SK-N-SH (cell line): ENCODE data around the gene ABHD10. TPM values are rescaled to one million over a fixed set of nuclear protein-coding genes. Genes with fewer than 3 reads are reported as not detected.

Experiments used
- CTCF ChIA-PET: fragments of 300-600, 350-600 bp; formaldehyde crosslinking; extraction: SDS; loops from one replicate; lab custom pipeline; 2021; lab: Yijun Ruan, JAX
- POLR2A ChIA-PET: fragments of 350-600 bp; sonication (Branson Sonifier 250); formaldehyde crosslinking; extraction: SDS; loops from one replicate; lab custom pipeline; 2020; ENCODE audit warnings: antibody characterized with exemption, inconsistent platforms; lab: Yijun Ruan, JAX
- DNase-seq: peaks from one replicate; pipeline ENCODE4 v3.0.0; 2012
- H2AFZ ChIP-seq: fragments of 200-600 bp; sonication (generic); 2 replicates; pipeline ENCODE4 v1.8.1; 2016; ENCODE audit warnings: antibody characterized with exemption, mild to moderate bottlenecking, low read depth
- H3F3A ChIP-seq: fragments of 200-600 bp; sonication (generic); replicated peaks from 2 replicates; pipeline ENCODE3; 2016; ENCODE audit warnings: antibody characterized with exemption, mild to moderate bottlenecking; ENCODE audit not compliant: insufficient read depth
- H3K27ac ChIP-seq, 2 experiments: fragments of 200-500 bp in 1 of 2; fragments of 200-600 bp in 1 of 2; sonication (Bioruptor generic) in 1 of 2; sonication (generic), shearing (Covaris generic) in 1 of 2; 2 replicates each; pipeline versions ENCODE4 v1.5.1 to v1.6.1; 2014 to 2016; ENCODE audit warnings: low read depth in 2 of 2, inconsistent platforms in 1 of 2, low read length in 1 of 2, mild to moderate bottlenecking in 1 of 2, mixed read lengths in 1 of 2
- H3K27me3 ChIP-seq: fragments of 200-600 bp; sonication (generic), shearing (Covaris generic); 2 replicates; pipeline ENCODE4 v1.6.1; 2016; ENCODE audit warnings: mixed run types; ENCODE audit not compliant: insufficient read depth
- H3K36me3 ChIP-seq, 2 experiments: fragments of 200-500 bp in 1 of 2; fragments of 200-600 bp in 1 of 2; sonication (Bioruptor generic) in 1 of 2; sonication (generic) in 1 of 2; replicated peaks in 1 of 2; 2 replicates each; pipeline versions ENCODE3 to v1.5.1; 2014 to 2016; ENCODE audit warnings: low read length in 1 of 2, mild to moderate bottlenecking in 1 of 2; ENCODE audit not compliant: insufficient read depth in 2 of 2, control insufficient read depth in 1 of 2
- H3K4me1 ChIP-seq, 2 experiments: fragments of 200-500 bp in 1 of 2; fragments of 200-600 bp in 1 of 2; sonication (Bioruptor generic) in 1 of 2; sonication (generic), shearing (Covaris generic) in 1 of 2; 2 replicates each; pipeline versions ENCODE4 v1.5.1 to v1.6.1; 2014 to 2016; ENCODE audit warnings: low read depth in 1 of 2, low read length in 1 of 2, mixed run types in 1 of 2; ENCODE audit not compliant: insufficient read depth in 2 of 2, control insufficient read depth in 1 of 2
- H3K4me2 ChIP-seq: fragments of 200-600 bp; sonication (generic), shearing (Covaris generic); 2 replicates; pipeline ENCODE4 v1.6.1; 2017; ENCODE audit warnings: mixed run types
- H3K4me3 ChIP-seq, 2 experiments: fragments of 200-500 bp in 1 of 2; fragments of 200-600 bp in 1 of 2; sonication (Bioruptor generic) in 1 of 2; sonication (generic), shearing (Covaris generic) in 1 of 2; 2 replicates each; pipeline versions ENCODE4 v1.5.1 to v1.8.1; 2014 to 2016; ENCODE audit warnings: low read depth in 2 of 2, inconsistent platforms in 1 of 2, low read length in 1 of 2, mild to moderate bottlenecking in 1 of 2, mixed read lengths in 1 of 2, moderate library complexity in 1 of 2
- H3K79me2 ChIP-seq: fragments of 200-600 bp; sonication (generic); 2 replicates; pipeline ENCODE4 v1.8.1; 2017; ENCODE audit warnings: mild to moderate bottlenecking; ENCODE audit not compliant: insufficient read depth
- H3K9ac ChIP-seq: fragments of 200-600 bp; sonication (generic); 2 replicates; pipeline ENCODE4 v1.6.1; 2017; ENCODE audit warnings: mixed run types
- H3K9me2 ChIP-seq: fragments of 200-600 bp; sonication (generic); 2 replicates; pipeline ENCODE4 v1.6.1; 2017; ENCODE audit warnings: mixed run types
- H3K9me3 ChIP-seq: fragments of 200-600 bp; sonication (generic); 2 replicates; pipeline ENCODE4 v1.6.1; 2017; ENCODE audit warnings: mixed run types, mild to moderate bottlenecking, moderate library complexity
- H4K20me1 ChIP-seq: fragments of 200-600 bp; sonication (generic); 2 replicates; pipeline ENCODE4 v1.6.1; 2017; ENCODE audit warnings: mild to moderate bottlenecking, mixed run types; ENCODE audit not compliant: insufficient read depth
- CHD2 ChIP-seq: fragments of 150-350 bp; IDR thresholded peaks from 2 replicates; pipeline ENCODE4 v1.6.1; 2018; ENCODE audit warnings: low read length; ENCODE audit not compliant: partially characterized antibody
- ELF1 ChIP-seq: IDR thresholded peaks from 2 replicates; pipeline ENCODE4 v1.4.0; 2012
- EZH2phosphoT487 ChIP-seq: fragments of 200-600 bp; sonication (generic); IDR thresholded peaks from 2 replicates; pipeline ENCODE4 v1.6.1; 2017; ENCODE audit warnings: low read depth, mixed run types, mild to moderate bottlenecking, antibody characterized with exemption, moderate library complexity, borderline replicate concordance
- FOXJ3 ChIP-seq: sonication (generic); formaldehyde crosslinking; IDR thresholded peaks from 2 replicates; pipeline ENCODE4 v1.5.1; 2020; ENCODE audit warnings: mild to moderate bottlenecking, missing genetic modification reagents
- FOXM1 ChIP-seq: IDR thresholded peaks from 2 replicates; pipeline ENCODE4 v1.4.0; 2012; ENCODE audit warnings: low read depth, mild to moderate bottlenecking
- GABPA ChIP-seq: IDR thresholded peaks from 2 replicates; pipeline ENCODE4 v1.4.0; 2012; ENCODE audit warnings: low read depth, mild to moderate bottlenecking
- GATA2 ChIP-seq: sonication (generic); formaldehyde crosslinking; IDR thresholded peaks from 2 replicates; pipeline ENCODE4 v1.5.0; 2020; ENCODE audit warnings: mild to moderate bottlenecking, missing genetic modification reagents
- JUND ChIP-seq: IDR thresholded peaks from 2 replicates; pipeline ENCODE4 v1.4.0; 2012
- NRF1 ChIP-seq: IDR thresholded peaks from 2 replicates; pipeline ENCODE4 v1.6.1; 2012; ENCODE audit warnings: low read depth, mild to moderate bottlenecking, low read length
- POLR2AphosphoS5 ChIP-seq: IDR thresholded peaks from 2 replicates; pipeline ENCODE4 v1.6.1; 2012; ENCODE audit warnings: low read depth, low read length
- RCOR1 ChIP-seq: fragments of 150-350 bp; IDR thresholded peaks from 2 replicates; pipeline ENCODE4 v1.6.1; 2017; ENCODE audit warnings: antibody characterized with exemption, low read length
- RFX5 ChIP-seq: IDR thresholded peaks from 2 replicates; pipeline ENCODE4 v1.6.1; 2012; ENCODE audit warnings: mild to moderate bottlenecking, improper control_type of control experiment, low read length
- RXRA ChIP-seq: IDR thresholded peaks from 2 replicates; pipeline ENCODE4 v1.4.0; 2012; ENCODE audit warnings: low read depth, mild to moderate bottlenecking, borderline replicate concordance
- SIN3A ChIP-seq: IDR thresholded peaks from 2 replicates; pipeline ENCODE4 v1.6.1; 2012; ENCODE audit warnings: low read depth, mild to moderate bottlenecking, low read length, moderate library complexity, borderline replicate concordance
- SMC3 ChIP-seq: IDR thresholded peaks from 2 replicates; pipeline ENCODE4 v1.6.1; 2012; ENCODE audit warnings: low read depth, low read length, improper control_type of control experiment
- TEAD4 ChIP-seq: IDR thresholded peaks from 2 replicates; pipeline ENCODE4 v1.4.0; 2012; ENCODE audit warnings: mild to moderate bottlenecking, borderline replicate concordance; ENCODE audit not compliant: insufficient read depth
- YY1 ChIP-seq: IDR thresholded peaks from 2 replicates; pipeline ENCODE4 v1.4.0; 2012; ENCODE audit warnings: low read depth, mild to moderate bottlenecking
- WGBS: methylation state at CpG from one replicate; pipeline ENCODE4 v1.1.6; 2017; ENCODE audit warnings: low lambda C conversion rate; 5-methylcytosine and 5-hydroxymethylcytosine counted together
- polyA plus RNA-seq, 3 experiments: library from polyadenylated mRNA; depleted of rRNA; stranded (reverse); fragments of >200 nt; gene quantifications; 2 replicates each; pipeline ENCODE4 v1.2.3, GENCODE V29; 2012
- TF ChIP-seq, protein P1 (sequence below): IDR thresholded peaks from 2 replicates; pipeline ENCODE4 v1.4.0; 2012; ENCODE audit warnings: low read depth, borderline replicate concordance
- TF ChIP-seq, protein P2 (sequence below): fragments of 150-350 bp; IDR thresholded peaks from 2 replicates; pipeline ENCODE4 v1.6.1; 2016; ENCODE audit warnings: mild to moderate bottlenecking, low read depth, low read length
- TF ChIP-seq, protein P3 (sequence below): IDR thresholded peaks from 2 replicates; pipeline ENCODE4 v1.4.0; 2012; ENCODE audit warnings: low read depth
- TF ChIP-seq, protein P4 (sequence below): fragments of 150-350 bp; IDR thresholded peaks from 2 replicates; pipeline ENCODE4 v1.6.1; 2017; ENCODE audit warnings: antibody characterized with exemption, low read length, low read depth, borderline replicate concordance

The ABHD10 gene
- polyA plus RNA-seq, 1 of the 3 experiments (the other 2 are of a cell fraction), result 14.8 TPM

DNA sequence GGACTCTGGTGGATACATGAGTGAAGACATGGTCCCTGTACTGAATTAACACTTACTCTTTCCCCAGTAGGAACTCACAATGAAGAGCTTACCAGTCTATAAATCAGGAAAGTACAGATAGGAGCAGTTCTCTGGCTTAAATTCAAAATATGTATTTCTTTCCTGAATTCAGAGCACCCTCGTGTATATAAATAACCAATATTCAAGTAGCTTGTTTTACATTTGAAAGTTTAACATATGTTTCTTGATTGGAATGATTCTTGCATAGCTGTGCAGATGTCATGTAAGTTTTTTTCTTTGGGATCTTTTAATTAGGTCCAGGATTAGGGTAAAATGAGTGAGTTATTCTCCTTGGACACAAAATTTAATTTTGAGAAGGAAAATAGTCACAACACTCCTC is 40.9 kb downstream of the ABHD10 start (continued):
- TF ChIP-seq, protein P1, sequence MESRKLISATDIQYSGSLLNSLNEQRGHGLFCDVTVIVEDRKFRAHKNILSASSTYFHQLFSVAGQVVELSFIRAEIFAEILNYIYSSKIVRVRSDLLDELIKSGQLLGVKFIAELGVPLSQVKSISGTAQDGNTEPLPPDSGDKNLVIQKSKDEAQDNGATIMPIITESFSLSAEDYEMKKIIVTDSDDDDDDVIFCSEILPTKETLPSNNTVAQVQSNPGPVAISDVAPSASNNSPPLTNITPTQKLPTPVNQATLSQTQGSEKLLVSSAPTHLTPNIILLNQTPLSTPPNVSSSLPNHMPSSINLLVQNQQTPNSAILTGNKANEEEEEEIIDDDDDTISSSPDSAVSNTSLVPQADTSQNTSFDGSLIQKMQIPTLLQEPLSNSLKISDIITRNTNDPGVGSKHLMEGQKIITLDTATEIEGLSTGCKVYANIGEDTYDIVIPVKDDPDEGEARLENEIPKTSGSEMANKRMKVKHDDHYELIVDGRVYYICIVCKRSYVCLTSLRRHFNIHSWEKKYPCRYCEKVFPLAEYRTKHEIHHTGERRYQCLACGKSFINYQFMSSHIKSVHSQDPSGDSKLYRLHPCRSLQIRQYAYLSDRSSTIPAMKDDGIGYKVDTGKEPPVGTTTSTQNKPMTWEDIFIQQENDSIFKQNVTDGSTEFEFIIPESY, result no peak
- TF ChIP-seq, protein P2, sequence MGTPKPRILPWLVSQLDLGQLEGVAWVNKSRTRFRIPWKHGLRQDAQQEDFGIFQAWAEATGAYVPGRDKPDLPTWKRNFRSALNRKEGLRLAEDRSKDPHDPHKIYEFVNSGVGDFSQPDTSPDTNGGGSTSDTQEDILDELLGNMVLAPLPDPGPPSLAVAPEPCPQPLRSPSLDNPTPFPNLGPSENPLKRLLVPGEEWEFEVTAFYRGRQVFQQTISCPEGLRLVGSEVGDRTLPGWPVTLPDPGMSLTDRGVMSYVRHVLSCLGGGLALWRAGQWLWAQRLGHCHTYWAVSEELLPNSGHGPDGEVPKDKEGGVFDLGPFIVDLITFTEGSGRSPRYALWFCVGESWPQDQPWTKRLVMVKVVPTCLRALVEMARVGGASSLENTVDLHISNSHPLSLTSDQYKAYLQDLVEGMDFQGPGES, result no peak
- TF ChIP-seq, protein P3, sequence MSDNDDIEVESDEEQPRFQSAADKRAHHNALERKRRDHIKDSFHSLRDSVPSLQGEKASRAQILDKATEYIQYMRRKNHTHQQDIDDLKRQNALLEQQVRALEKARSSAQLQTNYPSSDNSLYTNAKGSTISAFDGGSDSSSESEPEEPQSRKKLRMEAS, result no peak
- no peak for TF ChIP-seq RFX5
- TF ChIP-seq FOXM1, result no peak
- no peak for TF ChIP-seq ELF1
- TF ChIP-seq JUND, result no peak
- no peak for TF ChIP-seq SIN3A
- no peak for TF ChIP-seq SMC3
- TF ChIP-seq POLR2AphosphoS5, result no peak
- TF ChIP-seq GABPA, result no peak
- TF ChIP-seq NRF1, result no peak

DNA sequence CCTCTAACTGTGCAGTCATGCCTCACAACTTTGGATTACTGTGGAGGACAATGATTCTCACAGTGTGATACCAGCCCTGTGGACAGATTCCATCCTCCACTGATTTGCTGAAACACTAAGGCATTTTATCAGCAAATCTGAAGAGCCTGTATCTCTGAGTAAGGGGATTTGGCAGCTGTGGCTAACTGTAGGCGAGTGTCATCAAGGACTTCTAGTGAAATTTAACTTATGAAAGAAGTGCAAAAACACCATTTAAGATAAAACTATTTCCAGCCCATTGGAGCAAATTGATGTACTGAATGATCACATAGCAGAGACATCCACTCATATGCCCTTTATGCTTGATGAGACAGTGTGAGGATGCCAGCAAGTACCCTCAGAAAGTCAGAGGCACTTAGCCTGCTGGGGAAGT is 41.9 kb downstream of the ABHD10 start:
- CTCF ChIA-PET, result no interaction called here
- Histone ChIP-seq H3K4me3 (no peak overlapping the region; a peak in 1 of 4 replicates), H3K36me3 (no peaks in the 10 kb centered on the region), H3K27ac (no peak overlapping the region), H3K9me3 (no peaks in the 10 kb centered on the region), H3K27me3 (no peaks in the 10 kb centered on the region), H3K9me2 (no peaks in the 10 kb centered on the region), H4K20me1 (no peaks in the 10 kb centered on the region), H3K4me2 (no peak overlapping the region), H3K4me1 (peaks cover 0 to 4% of the 10 kb centered on the region in 2 experiments; a peak in 2 of 4 replicates), H3K79me2 (no peaks in the 10 kb centered on the region), H3K9ac (no peak overlapping the region)
- POLR2A ChIA-PET, result no interaction called here
- no peak for DNase-seq
- 80% methylated on average over 1 of the region's 1 CpG for WGBS
- no peak for TF ChIP-seq RXRA
- TF ChIP-seq SMC3, result no peak
- TF ChIP-seq EZH2phosphoT487, result no peak
- no peak for TF ChIP-seq GABPA
- no peak for TF ChIP-seq ELF1
- no peak for TF ChIP-seq YY1
- TF ChIP-seq, protein P2, result no peak
- TF ChIP-seq FOXJ3 (CRISPR knock-in tag), result no peak
- TF ChIP-seq TEAD4, result no peak
- TF ChIP-seq NRF1, result no peak
- no peak for TF ChIP-seq RCOR1
- TF ChIP-seq, protein P4, sequence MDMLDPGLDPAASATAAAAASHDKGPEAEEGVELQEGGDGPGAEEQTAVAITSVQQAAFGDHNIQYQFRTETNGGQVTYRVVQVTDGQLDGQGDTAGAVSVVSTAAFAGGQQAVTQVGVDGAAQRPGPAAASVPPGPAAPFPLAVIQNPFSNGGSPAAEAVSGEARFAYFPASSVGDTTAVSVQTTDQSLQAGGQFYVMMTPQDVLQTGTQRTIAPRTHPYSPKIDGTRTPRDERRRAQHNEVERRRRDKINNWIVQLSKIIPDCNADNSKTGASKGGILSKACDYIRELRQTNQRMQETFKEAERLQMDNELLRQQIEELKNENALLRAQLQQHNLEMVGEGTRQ, result no peak
- no peak for TF ChIP-seq GATA2 (CRISPR knock-in tag)
- no peak for TF ChIP-seq CHD2
- TF ChIP-seq RFX5, result no peak
- TF ChIP-seq, all 33 proteins: peak for 0
- Histone ChIP-seq H3F3A (no peaks in the 10 kb centered on the region), H2AFZ (no peak overlapping the region)
